ENCODE results near the gene HSDL1.

Gene HSDL1

GRCh38 chr16:84144859-84145639 lies at the start of gene HSDL1, which contains the start of gene DNAAF1:
Gene HSDL1, minus strand, starts transcription at chr16:84145177. Its CDS starts 13,856 bp downstream, at chr16:84131321.
Gene DNAAF1, plus strand, starts transcription at chr16:84145308. Its CDS starts 133 bp downstream, at chr16:84145441.
- DNase-seq: peak; percentile 92 to 94 (median 94)

- no peak for DNase-seq
Observed at GRCh38 chr16:84194018-84194417, 49.0 kb upstream of the HSDL1 start.

- no peak for DNase-seq
Observed at GRCh38 chr16:84193480-84193879, 48.5 kb upstream of the HSDL1 start.

- no peak for DNase-seq
Observed at GRCh38 chr16:84191466-84191865, 46.5 kb upstream of the HSDL1 start.

GRCh38 chr16:84190731-84191388 lies 45.9 kb upstream of the HSDL1 start, which contains the start of gene ADAD2:
Gene ADAD2, plus strand, starts transcription at chr16:84191157. Its CDS starts 74 bp downstream, at chr16:84191231.
- DNase-seq: no peak

GRCh38 chr16:84186685-84187437 lies 41.9 kb upstream of the HSDL1 start, which contains the start of gene TAF1C:
Gene TAF1C, minus strand, starts transcription at chr16:84187057. Its CDS starts 2,069 bp downstream, at chr16:84184988.
- DNase-seq: peak; percentile 79 to 86 (median 84)

- DNase-seq: no peak
Observed at GRCh38 chr16:84184775-84185174, 39.8 kb upstream of the HSDL1 start.

- no peak for DNase-seq
Observed at GRCh38 chr16:84183911-84184591, 39.1 kb upstream of the HSDL1 start.

- DNase-seq: no peak
Observed at GRCh38 chr16:84183572-84183875, 38.5 kb upstream of the HSDL1 start.

- DNase-seq: no peak
Observed at GRCh38 chr16:84182680-84183571, 37.9 kb upstream of the HSDL1 start.

- DNase-seq: no peak
Observed at GRCh38 chr16:84182104-84182503, 37.1 kb upstream of the HSDL1 start.

- DNase-seq: no peak
Observed at GRCh38 chr16:84181144-84181915, 36.4 kb upstream of the HSDL1 start.

- no peak for DNase-seq
Observed at GRCh38 chr16:84180519-84181140, 35.7 kb upstream of the HSDL1 start.

- no peak for DNase-seq
Observed at GRCh38 chr16:84179612-84180320, 34.8 kb upstream of the HSDL1 start.

GRCh38 chr16:84178892-84179611 lies 34.1 kb upstream of the HSDL1 start:
- no peak for DNase-seq

GRCh38 chr16:84178146-84178765 lies 33.3 kb upstream of the HSDL1 start:
- no peak for DNase-seq

- DNase-seq: no peak
Observed at GRCh38 chr16:84177741-84178073, 32.7 kb upstream of the HSDL1 start.

GRCh38 chr16:84176192-84177053 lies 31.4 kb upstream of the HSDL1 start:
- no peak for DNase-seq

Measured in activated CD4-positive, CD25-positive, alpha-beta regulatory T cell (primary cell).